Measurements from ENCODE around the gene CACNB4.
"Not testable (repeated sequence)": the region's sequence is repeated elsewhere in the genome, so short reads cannot be mapped to it uniquely, and the experiment has no call there.

CACNB4 gene

GRCh38 chr2:151886241-151886640 is 212.6 kb downstream of the CACNB4 start:
- DNase-seq: peak in 1 of 2 experiments; percentile 26

- DNase-seq: no peak
Measured at GRCh38 chr2:151882786-151883445, 215.9 kb downstream of the CACNB4 start.

- DNase-seq: no peak
Measured at GRCh38 chr2:151881342-151881741, 217.5 kb downstream of the CACNB4 start.

- no peak for DNase-seq
Measured at GRCh38 chr2:151880586-151880985, 218.3 kb downstream of the CACNB4 start.

- DNase-seq: no peak
Measured at GRCh38 chr2:151878655-151879563, 219.9 kb downstream of the CACNB4 start.

GRCh38 chr2:151878204-151878603 is 220.6 kb downstream of the CACNB4 start:
- DNase-seq: no peak

- not testable (repeated sequence) for DNase-seq
Measured at GRCh38 chr2:151875631-151876030, 223.2 kb downstream of the CACNB4 start.

- DNase-seq: no peak
Measured at GRCh38 chr2:151872463-151872862, 226.4 kb downstream of the CACNB4 start.

GRCh38 chr2:151869291-151869690 is 229.6 kb downstream of the CACNB4 start:
- peak in 1 of 2 experiments; percentile 12 for DNase-seq

- DNase-seq: no peak
Measured at GRCh38 chr2:151862700-151863099, 236.1 kb downstream of the CACNB4 start.

- no peak for DNase-seq
Measured at GRCh38 chr2:151861174-151861573, 237.7 kb downstream of the CACNB4 start.

GRCh38 chr2:151860613-151861146 is 238.2 kb downstream of the CACNB4 start:
- DNase-seq: no peak

- DNase-seq: no peak
Measured at GRCh38 chr2:151860210-151860609, 238.6 kb downstream of the CACNB4 start.

GRCh38 chr2:151857650-151858049 is 241.2 kb downstream of the CACNB4 start:
- no peak for DNase-seq

GRCh38 chr2:151855111-151855510 is 243.7 kb downstream of the CACNB4 start:
- DNase-seq: no peak

GRCh38 chr2:151853070-151853758 is 245.6 kb downstream of the CACNB4 start:
- no peak for DNase-seq

GRCh38 chr2:151852260-151853069 is 246.4 kb downstream of the CACNB4 start:
- DNase-seq: no peak

GRCh38 chr2:151851761-151852160 is 247.1 kb downstream of the CACNB4 start:
- no peak for DNase-seq

GRCh38 chr2:151849413-151850010 is 249.3 kb downstream of the CACNB4 start:
- no peak for DNase-seq

- no peak for DNase-seq
Measured at GRCh38 chr2:151845884-151846283, 253.0 kb downstream of the CACNB4 start.

- DNase-seq: no peak
Measured at GRCh38 chr2:151845481-151845880, 253.4 kb downstream of the CACNB4 start.

Measured in NCI-H2081 (cell line).